HG03439 (cell line): ENCODE data around the gene CREB3L1.
A peak's percentile ranks its signal among the peaks of the same experiment; 100 is the strongest.
"Not testable (repeated sequence)": the region's sequence is repeated elsewhere in the genome, so short reads cannot be mapped to it uniquely, and the experiment has no call there.

Source experiments
- ATAC-seq: cut with Tn5 transposase; IDR thresholded peaks from one replicate; pipeline ENCODE4 v1.9.1; 2021; ENCODE audit warnings: mild to moderate bottlenecking, moderate library complexity; ENCODE audit not compliant: unreplicated experiment

Gene CREB3L1

GRCh38 chr11:46295312-46296058 is 18.0 kb downstream of the CREB3L1 start:
- no peak for ATAC-seq

GRCh38 chr11:46296059-46296527 is 18.6 kb downstream of the CREB3L1 start:
- no peak for ATAC-seq

GRCh38 chr11:46296528-46297448 is 19.3 kb downstream of the CREB3L1 start:
- ATAC-seq = no peak

DNA sequence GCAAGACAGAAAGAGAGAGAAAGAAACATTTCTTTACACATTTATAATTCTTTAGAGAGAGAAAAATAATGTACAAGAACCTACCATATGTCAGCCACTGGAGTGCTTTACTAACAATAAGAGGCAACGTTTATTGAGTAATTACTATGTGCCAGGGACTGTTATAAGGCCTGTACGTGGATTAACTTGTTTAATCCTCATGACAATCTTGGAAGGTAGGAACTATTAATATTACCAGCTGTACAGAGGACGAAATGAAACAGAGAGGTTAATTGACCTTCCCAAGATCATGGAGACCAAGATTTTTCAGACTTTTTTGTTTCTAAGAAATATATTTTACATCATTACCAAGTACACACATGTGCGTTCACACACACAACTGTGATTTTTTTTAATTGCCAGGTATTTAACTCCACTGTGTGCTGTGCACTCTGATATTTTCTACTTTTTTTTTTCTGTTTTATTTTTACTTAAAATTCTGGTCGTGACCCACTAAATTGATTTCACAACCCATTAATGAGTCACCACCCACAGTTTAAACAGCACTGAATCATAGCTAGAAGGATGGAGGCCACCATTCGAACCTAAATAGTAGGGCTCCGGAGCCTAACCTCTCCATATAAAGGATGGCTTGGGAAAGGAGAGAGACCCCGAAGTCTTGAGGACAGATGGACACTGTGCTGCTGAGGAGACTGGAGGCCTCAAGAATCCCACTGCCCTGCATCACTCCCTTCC is 21.4 kb downstream of the CREB3L1 start:
- ATAC-seq = no peak

- ATAC-seq = no peak
Observed at GRCh38 chr11:46299451-46299961, 22.0 kb downstream of the CREB3L1 start.

GRCh38 chr11:46300270-46300669 is 22.8 kb downstream of the CREB3L1 start:
- no peak for ATAC-seq

GRCh38 chr11:46302866-46303265 is 25.4 kb downstream of the CREB3L1 start:
- ATAC-seq = peak; percentile 76

DNA sequence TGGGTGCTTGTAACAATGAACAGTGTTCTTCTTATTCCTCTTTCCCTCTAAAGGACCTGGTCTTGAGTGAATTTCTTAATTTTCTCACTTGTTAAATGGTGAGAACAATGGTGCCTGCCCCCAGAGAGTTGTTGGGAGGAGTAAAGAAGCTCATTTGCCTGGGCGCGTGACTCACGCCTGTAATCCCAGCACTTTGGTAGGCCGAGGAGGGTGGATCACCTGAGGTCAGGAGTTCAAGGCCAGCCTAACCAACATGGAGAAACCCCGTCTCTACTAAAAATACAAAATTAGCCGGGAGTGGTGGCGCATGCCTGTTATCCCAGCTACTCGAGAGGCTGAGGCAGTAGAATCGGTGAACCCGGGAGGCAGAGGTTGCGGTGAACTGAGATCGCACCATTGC is 26.6 kb downstream of the CREB3L1 start:
- ATAC-seq = not testable (repeated sequence)

DNA sequence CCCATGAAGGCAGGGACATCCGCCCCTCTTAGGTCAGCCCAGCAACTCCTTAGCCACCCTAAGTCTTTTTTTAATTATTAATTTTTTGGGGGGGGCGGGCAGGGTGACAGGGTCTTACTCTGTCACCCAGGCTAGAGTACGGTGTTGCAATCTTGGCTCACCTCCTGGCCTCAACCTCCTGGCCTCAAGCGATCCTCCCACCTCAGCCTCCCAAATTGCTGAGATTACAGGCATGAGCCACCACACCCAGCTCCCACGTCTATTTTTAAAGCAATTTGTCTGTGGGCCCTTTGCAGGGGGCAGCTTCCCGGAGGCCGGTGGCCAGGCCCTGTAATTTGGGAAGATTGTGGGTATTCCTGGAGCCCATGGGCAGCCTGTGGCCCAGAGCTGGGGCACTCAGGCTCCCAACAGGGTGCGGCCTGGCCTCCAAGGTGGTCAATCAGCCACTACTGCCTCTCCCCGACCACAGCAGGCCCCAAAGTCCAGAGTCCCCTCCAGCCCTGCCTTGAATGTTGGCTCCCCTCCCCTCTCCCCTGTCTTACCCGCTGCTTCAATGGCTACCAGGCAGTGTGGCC is 27.2 kb downstream of the CREB3L1 start:
- no peak for ATAC-seq

- no peak for ATAC-seq
Observed at GRCh38 chr11:46305295-46305694, 27.8 kb downstream of the CREB3L1 start.

- ATAC-seq = no peak
Observed at GRCh38 chr11:46306296-46306853, 28.9 kb downstream of the CREB3L1 start.

GRCh38 chr11:46307369-46307768 is 29.9 kb downstream of the CREB3L1 start:
- no peak for ATAC-seq

DNA sequence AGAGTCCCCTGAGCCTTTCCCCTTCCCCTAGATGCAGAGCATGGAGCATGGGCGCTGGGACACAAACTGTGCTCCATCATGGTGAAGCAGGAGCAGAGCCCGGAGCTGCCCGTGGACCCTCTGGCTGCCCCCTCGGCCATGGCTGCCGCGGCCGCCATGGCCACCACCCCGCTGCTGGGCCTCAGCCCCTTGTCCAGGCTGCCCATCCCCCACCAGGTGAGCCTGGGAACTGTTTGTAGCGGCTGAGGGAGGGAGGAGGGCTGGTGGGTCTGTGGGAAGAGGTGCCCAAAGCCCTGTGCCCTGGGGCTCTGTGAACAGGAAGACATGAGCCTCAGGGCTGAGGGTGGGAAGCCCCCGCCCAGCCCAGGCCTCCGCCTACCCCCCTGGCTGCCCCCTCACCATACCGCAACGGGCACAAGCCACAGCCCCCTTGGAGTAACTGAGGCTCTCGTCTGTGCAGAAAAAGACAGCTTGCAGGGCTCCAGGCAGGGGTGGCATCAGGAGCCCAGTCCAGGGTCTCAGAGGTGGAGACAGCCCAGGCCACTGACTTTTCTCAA is 30.4 kb downstream of the CREB3L1 start:
- ATAC-seq = no peak

GRCh38 chr11:46308631-46309419 is 31.4 kb downstream of the CREB3L1 start:
- no peak for ATAC-seq

DNA sequence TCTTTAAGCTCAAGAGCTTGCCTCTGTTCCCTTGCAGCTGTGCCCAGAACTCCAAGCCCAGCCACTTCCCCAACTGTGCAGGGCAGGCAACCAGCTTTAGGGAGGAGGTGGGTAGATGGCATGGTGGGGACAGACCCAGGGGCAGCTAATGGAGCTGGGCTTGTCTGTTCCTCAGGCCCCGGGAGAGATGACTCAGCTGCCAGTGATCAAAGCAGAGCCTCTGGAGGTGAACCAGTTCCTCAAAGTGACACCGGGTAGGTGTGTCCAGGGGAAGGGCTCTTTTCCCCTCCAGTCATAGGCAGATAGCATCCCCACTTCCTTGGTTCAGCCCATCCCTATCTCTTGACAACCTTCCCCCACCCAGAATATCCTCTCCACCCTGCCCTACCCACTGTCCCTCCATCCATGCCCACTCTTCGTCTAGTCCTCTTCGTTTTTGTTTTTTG is 32.4 kb downstream of the CREB3L1 start:
- peak; percentile 57 for ATAC-seq

DNA sequence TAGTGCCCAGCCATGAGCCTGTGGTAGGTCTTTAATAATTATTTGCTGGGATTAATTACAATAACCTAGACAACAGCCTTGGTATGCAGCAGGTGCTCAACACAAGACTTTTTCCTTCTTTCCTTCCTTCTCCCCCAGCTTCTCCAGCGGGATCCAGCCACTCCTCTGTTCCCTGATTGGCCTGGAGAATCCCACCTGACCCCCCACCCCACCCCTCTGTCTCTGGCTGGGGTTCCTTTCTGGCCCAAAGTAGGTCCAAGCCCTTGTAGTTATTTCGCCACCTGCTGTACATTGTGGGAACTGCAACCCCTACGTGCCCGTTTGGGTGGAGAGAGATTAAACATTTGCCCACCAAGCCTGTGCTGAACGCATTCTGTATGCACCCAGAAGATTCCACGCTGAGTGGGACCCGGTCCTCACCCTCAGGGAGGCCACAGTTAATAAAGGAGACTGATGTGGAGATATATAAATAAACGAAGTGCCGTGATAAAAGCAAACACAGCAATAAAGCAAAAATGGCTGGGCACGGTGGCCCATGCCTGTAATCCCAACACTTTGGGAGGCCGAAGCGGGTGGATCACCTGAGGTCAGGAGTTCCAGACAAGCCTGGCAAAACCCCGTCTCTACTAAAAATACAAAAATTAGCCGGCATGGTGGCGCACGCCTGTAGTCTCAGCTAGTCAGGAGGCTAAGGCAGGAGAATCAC is 37.7 kb downstream of the CREB3L1 start:
- no peak for ATAC-seq

DNA sequence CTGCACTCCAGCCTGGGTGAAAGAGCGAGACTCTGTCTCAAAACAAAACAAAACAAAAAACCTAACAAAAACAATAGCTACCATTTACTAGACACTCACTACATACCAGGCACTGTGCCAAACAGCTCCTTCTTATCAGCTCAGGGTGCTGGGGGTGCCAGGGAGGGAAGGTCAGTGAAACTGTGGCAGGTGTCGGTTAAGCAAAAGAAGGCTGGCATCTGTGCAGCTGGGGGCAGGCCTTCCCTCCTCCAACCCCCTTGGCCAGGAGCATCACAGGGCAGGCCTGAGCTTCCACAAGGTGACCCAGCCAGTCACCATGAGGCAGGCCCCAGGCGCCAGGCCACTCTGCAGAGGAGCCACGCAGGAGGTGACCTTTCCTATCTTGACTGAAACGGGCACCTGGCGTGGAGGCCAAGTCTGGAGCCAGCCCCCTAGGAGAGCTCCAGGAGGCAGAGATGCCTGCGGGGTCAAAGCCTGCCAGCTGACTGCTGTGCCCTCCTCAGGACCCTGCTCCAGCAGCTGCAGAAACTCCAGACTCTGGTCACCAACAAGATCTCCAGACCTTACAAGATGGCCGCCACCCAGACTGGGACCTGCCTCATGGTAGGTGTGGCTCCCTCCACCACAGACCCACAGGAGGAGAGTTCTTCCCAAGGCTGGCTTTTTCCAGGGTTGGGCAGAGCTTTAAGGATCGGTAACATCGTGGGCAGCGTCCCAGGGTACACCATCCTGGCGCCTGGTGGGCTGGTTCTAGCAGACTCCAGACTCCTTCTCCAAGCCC is 38.5 kb downstream of the CREB3L1 start:
- no peak for ATAC-seq

DNA sequence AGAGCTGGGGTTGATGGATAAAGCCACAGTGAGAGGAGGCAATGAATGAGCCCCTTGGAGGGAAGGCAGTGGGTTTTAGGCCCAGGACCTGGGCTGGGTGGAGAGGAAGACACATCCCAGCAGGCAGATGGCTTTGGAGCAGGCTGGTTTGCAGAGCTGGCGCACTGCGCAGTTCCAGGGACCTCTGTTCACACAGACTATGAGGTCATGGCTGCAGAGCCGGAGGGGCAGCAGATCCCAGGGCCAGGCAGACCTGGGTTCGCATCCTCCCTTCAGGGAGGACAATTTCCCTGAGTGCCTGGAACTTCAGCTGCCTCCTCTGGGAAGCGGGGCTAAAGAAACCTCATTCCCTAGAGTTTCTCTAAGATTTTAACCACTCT is 41.6 kb downstream of the CREB3L1 start:
- ATAC-seq = no peak
